Kidney capillary endothelial cell (primary cell): ENCODE data around the gene TPH1.

Experiments
- DNase-seq: peaks from one replicate; pipeline ENCODE4 v3.0.0-alpha.2; 2018; ENCODE audit warnings: low spot score

TPH1 gene

DNA sequence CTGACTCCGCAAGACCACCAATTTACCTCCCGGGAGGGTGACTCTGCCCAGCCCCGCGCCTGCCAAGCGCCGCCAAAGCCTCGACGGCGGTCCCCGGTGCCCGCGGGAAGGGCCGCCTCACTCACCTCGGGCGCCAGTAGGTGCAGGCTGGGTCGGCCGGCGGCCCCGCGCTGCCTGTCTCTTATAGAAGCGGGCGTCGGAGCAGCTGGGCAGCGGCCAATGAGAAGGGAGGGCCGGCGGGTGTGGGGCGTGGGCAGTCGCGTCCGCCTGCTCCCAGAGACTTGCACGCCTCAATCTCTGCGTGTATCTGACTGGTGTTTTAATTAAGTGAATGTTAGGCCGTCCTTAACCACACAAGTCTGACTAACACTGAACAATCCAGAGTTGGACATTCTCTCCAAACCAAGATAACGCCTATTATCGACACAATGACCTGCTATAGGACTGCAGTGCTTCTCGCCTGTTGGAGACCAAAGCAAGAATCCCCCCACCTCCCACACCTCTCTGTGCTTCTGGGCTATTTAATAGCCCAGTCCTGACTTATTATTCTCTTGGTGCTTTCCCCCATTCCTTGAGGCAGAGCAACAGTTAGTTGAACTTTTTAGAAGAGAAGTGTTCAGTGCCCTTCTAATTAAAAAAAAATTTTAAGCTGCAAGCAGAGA lies at the start of gene TPH1:
TPH1 (minus strand) TSS at position 154 of the 662 bp plus-strand sequence. CDS start 5,507 bp downstream, outside the sequence.
- no peak for DNase-seq

- no peak for DNase-seq
Observed at GRCh38 chr11:18093959-18094358, 47.9 kb upstream of the TPH1 start.

GRCh38 chr11:18091731-18092130 lies 45.7 kb upstream of the TPH1 start:
- no peak for DNase-seq

- DNase-seq = no peak
Observed at GRCh38 chr11:18088966-18089365, 42.9 kb upstream of the TPH1 start.

GRCh38 chr11:18088366-18088765 lies 42.3 kb upstream of the TPH1 start:
- DNase-seq = no peak

DNA sequence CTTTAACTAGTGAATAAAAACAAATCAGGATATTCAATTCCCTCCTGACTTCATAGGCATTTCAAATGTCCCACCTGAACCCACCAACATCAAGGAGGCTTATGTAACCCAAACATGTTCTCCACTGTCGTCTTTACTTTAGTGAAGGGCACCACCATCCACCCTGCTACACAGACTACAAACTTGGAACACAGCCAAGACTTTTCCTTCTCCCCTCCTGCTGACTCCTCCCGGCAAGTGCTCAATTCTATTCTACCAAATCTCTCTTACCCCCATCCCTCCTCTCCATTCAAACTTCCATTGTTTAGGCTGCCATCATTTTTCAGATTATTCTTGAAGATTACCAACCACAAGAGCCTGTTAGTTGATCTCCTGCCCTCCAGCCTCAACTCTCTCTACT lies 35.5 kb upstream of the TPH1 start:
- no peak for DNase-seq

GRCh38 chr11:18080451-18080850 lies 34.4 kb upstream of the TPH1 start:
- peak; percentile 16 for DNase-seq

DNA sequence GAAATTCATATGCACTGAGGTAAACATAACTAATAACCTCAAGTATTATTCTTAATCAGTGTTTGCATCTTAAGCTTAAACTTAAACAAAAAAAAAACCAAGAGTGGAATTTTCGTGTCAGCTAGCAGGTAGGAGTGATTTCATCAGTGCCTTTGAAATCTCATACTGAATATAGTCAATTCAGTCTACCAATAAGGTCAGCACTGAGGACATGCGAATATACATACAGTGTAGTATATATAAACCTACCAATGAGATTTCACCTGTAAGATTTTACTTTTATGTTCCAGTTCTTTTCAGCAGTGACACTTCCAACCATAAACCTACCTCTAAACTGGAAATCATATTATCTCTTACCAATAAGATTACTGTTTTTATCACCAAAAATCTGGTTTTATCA lies 32.8 kb upstream of the TPH1 start:
- DNase-seq = no peak

DNA sequence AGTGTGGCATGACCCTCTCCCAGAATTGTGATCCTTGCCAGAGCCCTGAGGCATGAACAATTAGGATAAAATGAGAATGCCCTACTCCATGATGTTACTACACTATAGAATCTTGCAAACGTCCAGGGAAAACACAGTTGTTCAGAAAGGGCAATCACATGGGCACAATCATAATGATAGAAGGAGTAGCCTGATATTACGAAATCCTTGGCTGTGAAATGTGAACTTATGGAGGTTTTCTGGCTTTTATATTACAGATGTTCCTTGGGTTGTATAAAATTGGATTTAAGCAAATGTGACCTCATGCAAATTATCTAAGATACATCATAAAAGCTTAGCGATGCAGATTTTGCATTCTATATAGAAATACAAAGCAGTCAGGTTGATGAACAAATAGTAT lies 29.4 kb upstream of the TPH1 start:
- no peak for DNase-seq

DNA sequence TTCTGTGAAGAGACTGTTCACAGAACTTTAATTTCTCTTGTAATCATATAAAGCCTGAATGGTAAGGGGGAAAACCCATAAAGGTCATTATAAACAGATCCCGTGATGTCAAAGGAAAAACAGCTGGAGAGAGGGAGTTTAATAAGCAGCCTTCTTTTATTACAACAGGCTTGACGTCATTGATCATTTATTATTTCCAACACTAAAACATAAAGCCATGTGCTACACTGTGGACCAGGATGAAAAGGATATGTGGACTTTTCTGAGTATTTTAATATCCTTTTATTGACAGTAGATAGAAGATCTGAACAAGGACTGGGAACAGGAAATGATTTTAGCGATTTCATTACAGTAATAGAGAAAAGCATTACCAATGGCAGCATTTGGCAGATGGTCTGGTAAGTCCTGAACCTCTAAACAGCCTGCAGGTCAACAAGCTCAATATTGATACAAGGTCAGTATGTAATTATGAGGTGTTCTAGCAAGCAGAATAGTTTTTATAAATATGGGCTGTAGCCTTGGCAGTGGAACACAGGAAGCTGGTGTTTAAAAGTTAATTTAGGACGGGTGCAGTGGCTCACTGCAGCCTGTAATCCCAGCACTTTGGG lies 25.1 kb upstream of the TPH1 start:
- DNase-seq = no peak

DNA sequence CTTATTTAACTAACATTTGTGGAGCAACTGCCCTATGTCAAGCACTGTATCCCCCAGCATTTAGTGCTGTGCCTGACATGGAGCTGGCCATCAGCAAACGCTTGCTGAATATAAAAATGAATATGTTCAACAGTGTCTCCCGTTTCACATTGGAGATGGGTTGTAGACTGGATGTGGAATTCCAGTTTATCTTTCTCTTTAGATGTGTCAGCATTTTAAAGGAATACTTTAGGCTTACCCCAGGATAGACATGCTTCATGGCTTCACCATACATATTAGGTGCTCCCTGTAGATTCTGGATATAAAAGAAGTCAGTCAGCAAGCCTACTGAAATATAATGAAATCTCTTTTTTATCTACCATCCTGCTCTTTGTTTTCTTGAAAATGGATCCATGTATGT lies 21.3 kb upstream of the TPH1 start:
- no peak for DNase-seq

- DNase-seq = no peak
Observed at GRCh38 chr11:18066626-18067025, 20.6 kb upstream of the TPH1 start.

- DNase-seq = no peak
Observed at GRCh38 chr11:18065572-18065971, 19.5 kb upstream of the TPH1 start.

GRCh38 chr11:18064450-18065054 lies 18.5 kb upstream of the TPH1 start:
- DNase-seq = no peak

- DNase-seq = no peak
Observed at GRCh38 chr11:18063862-18064434, 17.9 kb upstream of the TPH1 start.

GRCh38 chr11:18063125-18063524 lies 17.1 kb upstream of the TPH1 start:
- DNase-seq = no peak

DNA sequence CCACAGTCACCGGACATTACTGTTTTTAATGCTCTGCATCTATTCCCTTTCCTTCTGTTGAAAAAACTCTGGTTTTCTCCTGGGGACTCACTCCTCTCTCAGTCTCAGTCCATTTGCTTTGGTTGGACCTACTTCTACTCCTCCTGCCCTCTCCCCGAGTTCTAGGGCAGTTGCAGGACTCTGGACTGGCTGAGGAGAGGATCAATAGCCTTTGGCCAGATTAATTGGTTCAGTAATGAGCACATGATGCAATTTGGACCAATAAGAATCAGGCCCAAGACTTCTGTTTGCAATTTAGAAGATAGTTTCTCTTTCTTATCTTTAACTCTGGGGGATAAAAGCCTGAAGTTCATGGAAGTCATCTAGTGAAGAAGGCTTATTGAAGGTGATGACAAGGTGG lies 15.3 kb upstream of the TPH1 start:
- DNase-seq = no peak

- no peak for DNase-seq
Observed at GRCh38 chr11:18056561-18057181, 10.6 kb upstream of the TPH1 start.

- DNase-seq = no peak
Observed at GRCh38 chr11:18054511-18055103, 8.5 kb upstream of the TPH1 start.

GRCh38 chr11:18050848-18051247 lies 4.8 kb upstream of the TPH1 start:
- DNase-seq = no peak

DNA sequence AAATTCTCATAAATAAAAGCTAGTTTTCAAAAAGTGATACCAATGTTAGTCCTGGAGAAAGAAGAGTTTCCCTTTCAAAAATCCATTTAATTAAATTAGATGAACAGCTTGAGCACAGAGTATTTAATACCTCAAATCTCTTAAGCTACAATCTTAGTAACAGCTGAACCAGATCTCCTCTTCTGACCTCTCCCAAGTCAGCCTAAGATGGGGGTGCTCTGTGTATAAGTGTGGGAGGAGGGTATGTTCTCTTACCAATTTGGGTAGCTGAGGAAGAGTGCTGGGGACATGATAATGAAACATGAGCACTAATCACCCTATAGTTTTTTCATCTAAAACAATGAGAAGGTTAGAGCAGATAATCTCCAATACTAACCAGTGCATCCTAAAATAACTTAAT lies 9.6 kb downstream of the TPH1 start:
- no peak for DNase-seq

- no peak for DNase-seq
Observed at GRCh38 chr11:18027475-18027874, 18.6 kb downstream of the TPH1 start.
